ENCODE measurements around the gene SMYD3. TPM values are rescaled to one million over a fixed set of nuclear protein-coding genes. Genes with fewer than 3 reads are reported as not detected.

Gene SMYD3
- total and polyA plus RNA-seq, 9 of the 15 experiments (the other 6 are each of a cell fraction or from before 2014, with no cell fraction given): 128 to 440 (median 197) TPM

- Histone ChIP-seq H3K36me3 (ENCODE audit: control insufficient read depth, insufficient read depth, low read length) (no peaks in the 10 kb centered on the region), H3K4me1 (replicated peaks in 1 of 2; ENCODE audit: control insufficient read depth in 2 of 2, insufficient read depth in 2 of 2, low read length in 2 of 2) (peaks cover under 1 to 3% of the 10 kb centered on the region in 2 experiments; a peak in 3 of 5 replicates), H3K9me1 (ENCODE audit: control insufficient read depth, insufficient read depth, low read length) (peaks cover 2% of the 10 kb centered on the region), H3K27me3 (ENCODE audit: control insufficient read depth in 2 of 2, insufficient read depth in 2 of 2, low read length in 2 of 2) (no peaks in the 10 kb centered on the region), H3K27ac (ENCODE audit: extremely low read depth, low read depth, low read length) (no peak overlapping the region), H2AFZ (ENCODE audit: low read depth, low read length) (no peak overlapping the region), H3K4me3 (no peak overlapping the region), H3K9ac (ENCODE audit: insufficient read depth in 1 of 2, low read depth in 2 of 2, low read length in 2 of 2) (no peak overlapping the region), H3K79me2 (ENCODE audit: control insufficient read depth, insufficient read depth, low read length) (no peaks in the 10 kb centered on the region), H4K20me1 (replicated peaks; ENCODE audit: control insufficient read depth, insufficient read depth, low read length) (no peaks in the 10 kb centered on the region), H3K9me3 (replicated peaks; ENCODE audit: control insufficient read depth, insufficient read depth, low read depth, low read length) (no peaks in the 10 kb centered on the region), H3K4me2 (ENCODE audit: insufficient read depth, low read length) (no peak overlapping the region)
- POLR2A ChIA-PET: interaction anchor here (0.8 kb wide), 1 partner anchor 20 kb away, joined by 3 read pairs; no protein-coding TSS in a partner anchor
- ATAC-seq (peak; percentile 94), DNase-seq (ENCODE audit: extremely low read depth in 1 of 4, low spot score in 3 of 4) (peak; percentile 80 to 90 (median 82)), FAIRE-seq (peak; percentile 93)
- 75% methylated on average over 21 of the region's 23 CpGs for WGBS (ENCODE audit: insufficient coverage, low coverage, missing lambda C conversion rate)
- intact Hi-C loops (cut with micrococcal nuclease) (loop anchor here (1.0 to 5.0 kb wide), 5 partner anchors 146 to 850 kb away; no protein-coding TSS in a partner anchor), in situ Hi-C loops (cut with MboI) (loop anchor here (5.0 to 25.0 kb wide), 3 partner anchors 284 to 846 kb away; no protein-coding TSS in a partner anchor)
- CTCF ChIA-PET (ENCODE audit: low intra/inter-chr PET ratio): interaction anchor here (0.6 to 1.9 kb wide), 4 partner anchors 144 to 850 kb away, joined by 3 to 8 read pairs (median 6); no protein-coding TSS in a partner anchor
- no TSS peak for BruUV-seq (replicated peaks)
- TF ChIP-seq E2F5 (CRISPR knock-in tag; IDR thresholded peaks at IDR 0.05) (no peak), USF1 (CRISPR knock-in tag; IDR thresholded peaks at IDR 0.05) (peak; percentile 29), SMARCE1 (IDR thresholded peaks at IDR 0.05) (no peak), DEAF1 (CRISPR knock-in tag; IDR thresholded peaks at IDR 0.05) (peak; percentile 87), PKNOX1 (IDR thresholded peaks at IDR 0.05) (peak; percentile 23; the same call in 1 of the 2 replicates), THRB (CRISPR knock-in tag; conservative IDR thresholded peaks at IDR 0.05) (0 out of 2 replicates have a peak, but pooled peaks have one; percentile 3), CC2D1A (IDR thresholded peaks at IDR 0.05) (peak; percentile 66; the same call in 1 of the 2 replicates), TEAD4 (IDR thresholded peaks at IDR 0.05; ENCODE audit: low read length) (no peak), TEAD4 (CRISPR knock-in tag; IDR thresholded peaks at IDR 0.05; ENCODE audit: borderline replicate concordance) (peak; percentile 28; the same call in 1 of the 2 replicates), TCF3 (CRISPR knock-in tag; IDR thresholded peaks at IDR 0.05) (0 out of 2 replicates have a peak, but pooled peaks have one; percentile 18), PBX2 (CRISPR knock-in tag; IDR thresholded peaks at IDR 0.05; ENCODE audit: low read depth) (no peak), PBX2 (tag; conservative IDR thresholded peaks at IDR 0.05; ENCODE audit: low read depth) (0 out of 2 replicates have a peak, but pooled peaks have one; percentile 17)
These were observed 504.2 kb downstream of the SMYD3 start for GRCh38 chr1:246002725-246003441.

All from K562 (cell line).